Sigmoid colon (tissue), 4 donors: ENCODE data around the gene GALNS.

ENCODE experiments used
- POLR2A ChIP-seq, 2 donors: fragments of 450-650 bp; IDR thresholded peaks; one replicate each; pipeline ENCODE4 v1.6.1; 2016; ENCODE audit warnings: antibody characterized with exemption in 2 of 2, mild to moderate bottlenecking in 2 of 2, moderate library complexity in 2 of 2
- POLR2AphosphoS5 ChIP-seq, 4 donors: sonication (generic); formaldehyde crosslinking; IDR thresholded peaks; one replicate each; pipeline ENCODE4 v1.6.1; 2017; ENCODE audit warnings: antibody characterized with exemption in 4 of 4
- TF ChIP-seq, protein P1 (sequence below), 4 experiments: fragments of 450-650 bp in 3 of 4; fragments of 200-600 bp in 1 of 4; IDR thresholded peaks; one replicate each; pipeline ENCODE4 v1.5.1; 2016 to 2019; ENCODE audit warnings: antibody characterized with exemption in 4 of 4, mild to moderate bottlenecking in 3 of 4, moderate library complexity in 2 of 4

DNA sequence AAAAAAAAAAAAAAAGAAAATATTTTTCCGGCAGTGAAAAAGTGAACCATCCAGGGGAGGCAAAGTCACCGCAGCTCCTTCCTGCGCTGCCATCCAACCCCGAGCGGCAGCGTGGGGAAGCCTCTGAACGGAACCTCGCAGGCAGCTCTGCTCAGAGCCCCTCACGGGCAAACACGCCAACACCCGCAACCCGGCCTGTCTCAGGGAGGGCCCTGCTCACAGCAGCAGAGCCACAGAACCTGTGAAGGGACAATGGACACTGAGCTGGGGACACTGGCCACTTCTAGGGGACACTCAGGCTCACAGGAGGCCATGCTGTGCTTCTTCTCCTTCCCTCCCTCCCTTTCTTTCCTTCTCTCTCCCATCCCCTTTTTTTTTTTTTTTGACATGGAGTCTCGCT is 23.7 kb downstream of the GALNS start:
- TF ChIP-seq, protein P1, sequence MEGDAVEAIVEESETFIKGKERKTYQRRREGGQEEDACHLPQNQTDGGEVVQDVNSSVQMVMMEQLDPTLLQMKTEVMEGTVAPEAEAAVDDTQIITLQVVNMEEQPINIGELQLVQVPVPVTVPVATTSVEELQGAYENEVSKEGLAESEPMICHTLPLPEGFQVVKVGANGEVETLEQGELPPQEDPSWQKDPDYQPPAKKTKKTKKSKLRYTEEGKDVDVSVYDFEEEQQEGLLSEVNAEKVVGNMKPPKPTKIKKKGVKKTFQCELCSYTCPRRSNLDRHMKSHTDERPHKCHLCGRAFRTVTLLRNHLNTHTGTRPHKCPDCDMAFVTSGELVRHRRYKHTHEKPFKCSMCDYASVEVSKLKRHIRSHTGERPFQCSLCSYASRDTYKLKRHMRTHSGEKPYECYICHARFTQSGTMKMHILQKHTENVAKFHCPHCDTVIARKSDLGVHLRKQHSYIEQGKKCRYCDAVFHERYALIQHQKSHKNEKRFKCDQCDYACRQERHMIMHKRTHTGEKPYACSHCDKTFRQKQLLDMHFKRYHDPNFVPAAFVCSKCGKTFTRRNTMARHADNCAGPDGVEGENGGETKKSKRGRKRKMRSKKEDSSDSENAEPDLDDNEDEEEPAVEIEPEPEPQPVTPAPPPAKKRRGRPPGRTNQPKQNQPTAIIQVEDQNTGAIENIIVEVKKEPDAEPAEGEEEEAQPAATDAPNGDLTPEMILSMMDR (IDR thresholded peaks at IDR 0.05): no peak
- TF ChIP-seq POLR2AphosphoS5 (IDR thresholded peaks at IDR 0.05): no peak
- no peak for TF ChIP-seq POLR2A (IDR thresholded peaks at IDR 0.05)
